T-helper 17 cell (primary cell): ENCODE data around the gene HSPA13. TPM values are rescaled to one million over a fixed set of nuclear protein-coding genes. Genes with fewer than 3 reads are reported as not detected.
"Not testable (repeated sequence)": the region's sequence is repeated elsewhere in the genome, so short reads cannot be mapped to it uniquely, and the experiment has no call there.

Experiments
- ATAC-seq: fragments of 150-1000 bp; cut with Tn5 transposase; 2 replicates; pipeline ENCODE4 v1.10.0; 2021; ENCODE audit warnings: mild to moderate bottlenecking, moderate library complexity
- DNase-seq, 3 donors: peaks; one replicate each; pipeline versions ENCODE4 v3.0.0 to v3.0.0-alpha.2; 2020 to 2021
- H3K9me3 ChIP-seq: one replicate; pipeline ENCODE4 v1.7.0; 2013; ENCODE audit warnings: low read length, mild to moderate bottlenecking; ENCODE audit not compliant: control insufficient read depth, poor library complexity, severe bottlenecking
- H3K27ac Mint-ChIP-seq: one replicate; pipeline ENCODE4 v1.8.0; 2022; ENCODE audit warnings: mild to moderate bottlenecking, moderate library complexity, mixed read lengths
- H3K27me3 Mint-ChIP-seq: one replicate; pipeline ENCODE4 v1.8.0; 2022; ENCODE audit warnings: mixed read lengths
- H3K36me3 Mint-ChIP-seq: one replicate; pipeline ENCODE4 v1.8.0; 2022; ENCODE audit warnings: low read depth, mixed read lengths
- H3K4me1 Mint-ChIP-seq: one replicate; pipeline ENCODE4 v1.8.0; 2022; ENCODE audit warnings: mild to moderate bottlenecking, mixed read lengths
- H3K4me3 Mint-ChIP-seq: one replicate; pipeline ENCODE4 v1.8.0; 2022; ENCODE audit warnings: mild to moderate bottlenecking, moderate library complexity, mixed read lengths
- total RNA-seq, 4 donors: library from RNA in 2 of 4; stranded (reverse) in 2 of 4; gene quantifications; one replicate each; pipeline ENCODE4 v1.2.3 and lab custom pipeline; 2022 to 2026

HSPA13 gene
- total RNA-seq, 2 donors from 2014 or later, result 24.1 to 32.3 TPM

GRCh38 chr21:14366998-14367397, 15.9 kb downstream of the HSPA13 start:
- H3K27ac Mint-ChIP-seq, result no peak overlapping the region
- H3K36me3 Mint-ChIP-seq, result no peaks in the 10 kb centered on the region

DNA sequence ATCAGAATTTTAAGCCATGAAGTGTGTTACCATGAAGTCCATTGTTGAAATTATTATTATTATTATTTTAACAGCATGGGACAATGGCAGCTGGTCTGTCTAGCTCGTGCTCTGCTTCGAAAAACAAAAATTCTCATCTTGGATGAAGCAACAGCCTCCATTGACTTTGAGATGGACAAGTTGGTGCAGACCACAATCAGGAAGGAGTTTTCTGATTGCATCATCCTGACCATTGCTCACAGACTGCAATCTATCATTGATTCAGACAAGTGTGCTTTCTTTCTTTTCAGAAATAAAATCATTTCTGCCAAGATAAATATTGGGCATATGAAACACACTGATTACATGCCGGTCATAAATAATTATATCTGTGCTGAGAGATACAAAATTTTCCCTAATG, 21.0 kb downstream of the HSPA13 start:
- H3K4me3 Mint-ChIP-seq, result no peak overlapping the region
- DNase-seq (no peak), ATAC-seq (no peak)
- peaks cover 3% of the 10 kb centered on the region for H3K4me1 Mint-ChIP-seq
- no peak overlapping the region for H3K27ac Mint-ChIP-seq
- no peaks in the 10 kb centered on the region for H3K36me3 Mint-ChIP-seq
- peaks cover under 1% of the 10 kb centered on the region for H3K9me3 ChIP-seq
- H3K27me3 Mint-ChIP-seq, result peaks cover 30% of the 10 kb centered on the region

More at GRCh38 chr21:14366998-14367397, 15.9 kb downstream of the HSPA13 start:
- peaks cover 12% of the 10 kb centered on the region for H3K27me3 Mint-ChIP-seq
- ATAC-seq (no peak), DNase-seq (no peak)
- H3K9me3 ChIP-seq, result no peaks in the 10 kb centered on the region
- H3K4me1 Mint-ChIP-seq, result peaks cover 3% of the 10 kb centered on the region
- no peak overlapping the region for H3K4me3 Mint-ChIP-seq

GRCh38 chr21:14358775-14359174, 24.2 kb downstream of the HSPA13 start:
- Mint-ChIP-seq H3K4me1 (peaks cover 3% of the 10 kb centered on the region), H3K4me3 (no peak overlapping the region), H3K27me3 (peaks cover 47% of the 10 kb centered on the region), H3K36me3 (no peaks in the 10 kb centered on the region), H3K27ac (no peak overlapping the region)
- peaks cover 3% of the 10 kb centered on the region for H3K9me3 ChIP-seq
- no peak for ATAC-seq
- no peak for DNase-seq

GRCh38 chr21:14356746-14357145, 26.2 kb downstream of the HSPA13 start:
- ATAC-seq, result no peak
- H3K9me3 ChIP-seq, result peaks cover 3% of the 10 kb centered on the region
- DNase-seq, result no peak
- Mint-ChIP-seq H3K4me1 (no peaks in the 10 kb centered on the region), H3K4me3 (no peak overlapping the region), H3K27me3 (peaks cover 44% of the 10 kb centered on the region), H3K36me3 (no peaks in the 10 kb centered on the region), H3K27ac (no peak overlapping the region)

GRCh38 chr21:14354515-14354914, 28.4 kb downstream of the HSPA13 start:
- Mint-ChIP-seq H3K4me3 (no peak overlapping the region), H3K27me3 (peaks cover 36% of the 10 kb centered on the region), H3K4me1 (no peaks in the 10 kb centered on the region), H3K36me3 (no peaks in the 10 kb centered on the region), H3K27ac (no peak overlapping the region)
- ATAC-seq, result no peak
- peaks cover 3% of the 10 kb centered on the region for H3K9me3 ChIP-seq
- DNase-seq, result no peak

DNA sequence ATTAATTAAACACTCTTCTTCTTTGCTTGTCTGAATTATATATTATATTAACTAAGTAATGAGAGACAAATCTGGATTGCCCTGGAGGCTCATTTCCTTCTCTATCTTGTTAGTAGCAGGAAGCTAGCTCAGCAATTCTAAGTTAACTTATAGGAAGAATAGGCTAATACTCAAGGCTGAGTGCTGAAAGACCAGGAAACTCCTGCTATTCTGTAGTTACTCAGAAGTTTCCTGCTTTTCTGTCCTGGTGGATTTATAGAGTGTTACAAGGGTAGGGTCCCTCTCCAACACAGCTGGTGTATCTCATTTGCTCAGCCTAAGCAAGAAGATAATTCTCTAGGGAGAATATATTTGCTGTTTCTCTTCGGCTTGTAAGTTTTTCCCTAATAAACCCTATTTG, 29.2 kb downstream of the HSPA13 start:
- peaks cover 3% of the 10 kb centered on the region for H3K9me3 ChIP-seq
- Mint-ChIP-seq H3K27me3 (peaks cover 36% of the 10 kb centered on the region), H3K27ac (no peak overlapping the region), H3K36me3 (no peaks in the 10 kb centered on the region), H3K4me1 (no peaks in the 10 kb centered on the region), H3K4me3 (no peak overlapping the region)
- DNase-seq (no peak), ATAC-seq (no peak)

DNA sequence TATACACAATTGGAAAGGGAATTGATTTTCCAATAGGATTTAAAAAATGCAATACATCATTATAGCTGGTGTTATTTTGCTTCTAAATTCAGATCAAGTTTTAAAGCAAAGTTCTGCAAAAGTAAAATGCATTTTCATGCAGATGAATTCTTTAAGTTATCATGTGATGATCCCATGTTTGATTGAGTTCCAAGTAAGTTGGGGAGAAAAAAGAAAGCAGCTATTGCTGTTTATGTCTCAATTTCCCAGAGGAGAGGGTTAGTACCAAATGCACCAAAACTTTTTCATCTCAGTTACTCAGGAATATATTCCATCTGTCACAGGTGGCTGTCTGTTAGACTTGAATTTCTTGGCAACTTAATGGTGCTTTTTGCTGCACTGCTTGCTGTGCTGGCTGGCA, 29.7 kb downstream of the HSPA13 start:
- DNase-seq (no peak), ATAC-seq (no peak)
- H3K4me1 Mint-ChIP-seq, result no peaks in the 10 kb centered on the region
- H3K27me3 Mint-ChIP-seq, result peaks cover 36% of the 10 kb centered on the region
- no peak overlapping the region for H3K4me3 Mint-ChIP-seq
- H3K9me3 ChIP-seq, result peaks cover 3% of the 10 kb centered on the region
- no peak overlapping the region for H3K27ac Mint-ChIP-seq
- no peaks in the 10 kb centered on the region for H3K36me3 Mint-ChIP-seq

GRCh38 chr21:14327346-14327745, 55.6 kb downstream of the HSPA13 start:
- not testable (repeated sequence) for H3K4me3 Mint-ChIP-seq, H3K36me3 Mint-ChIP-seq, H3K27ac Mint-ChIP-seq, ATAC-seq, H3K9me3 ChIP-seq, H3K4me1 Mint-ChIP-seq, DNase-seq
- H3K27me3 Mint-ChIP-seq, result peaks cover 21% of the 10 kb centered on the region

DNA sequence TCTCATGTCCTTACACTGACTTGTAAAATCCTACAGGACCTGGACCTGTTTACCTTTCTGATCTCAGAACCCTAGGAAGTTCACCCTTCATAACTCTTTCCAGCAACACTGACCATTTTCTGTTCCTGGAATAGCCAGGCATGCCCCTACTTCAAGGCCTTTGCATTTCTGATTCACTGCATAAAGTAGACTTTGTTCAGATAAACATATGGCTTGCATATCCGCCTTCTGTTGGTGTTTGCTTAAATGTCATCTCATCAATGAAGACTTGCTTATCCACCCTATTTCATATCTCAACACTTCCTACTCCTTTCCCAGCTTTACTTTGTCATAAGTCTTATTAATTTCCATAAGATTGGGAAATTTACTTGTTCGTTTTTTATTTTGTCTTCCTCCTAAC, 57.4 kb downstream of the HSPA13 start:
- peaks cover 35% of the 10 kb centered on the region for H3K27me3 Mint-ChIP-seq
- ATAC-seq (no peak), DNase-seq (no peak)
- no peaks in the 10 kb centered on the region for H3K36me3 Mint-ChIP-seq
- H3K27ac Mint-ChIP-seq, result no peak overlapping the region
- no peak overlapping the region for H3K4me3 Mint-ChIP-seq
- no peaks in the 10 kb centered on the region for H3K4me1 Mint-ChIP-seq
- H3K9me3 ChIP-seq, result no peaks in the 10 kb centered on the region

Other genes with a start within 250 kb of the HSPA13 start
- not detected for gene LIPI, start 172.2 kb downstream of the HSPA13 start, total RNA-seq
- 1 to 10 TPM; 1.5 to 1.7 TPM for gene RBM11, start 167.0 kb downstream of the HSPA13 start, total RNA-seq
- 10 to 100 TPM; 33.7 to 64.9 TPM for gene SAMSN1, start 163.2 kb upstream of the HSPA13 start, total RNA-seq